Astrocyte of the spinal cord (primary cell): ENCODE measurements around the gene CIDEA.

Experiments
- DNase-seq: peaks from one replicate; pipeline ENCODE4 v3.0.0; 2011; ENCODE audit warnings: low read depth, low spot score
- H3K4me3 ChIP-seq: 2 replicates; pipeline ENCODE4 v1.5.1; 2011; ENCODE audit warnings: low read depth, mild to moderate bottlenecking, low read length, moderate library complexity
- CTCF ChIP-seq: IDR thresholded peaks from 2 replicates; pipeline ENCODE4 v1.5.1; 2012; ENCODE audit warnings: low read depth, mild to moderate bottlenecking, low read length, inconsistent platforms
- in situ Hi-C: cut with HindIII; loops from 2 replicates; pipeline ENCODE4 v1.10.0; 2017; ENCODE audit warnings: low sequenced_read_pairs

The CIDEA gene

GRCh38 chr18:12295389-12296086 lies 41.4 kb downstream of the CIDEA start:
- TF ChIP-seq CTCF = no peak
- no peak overlapping the region for H3K4me3 ChIP-seq
- DNase-seq = no peak
- in situ Hi-C loops = no loop called here

- no peak overlapping the region for H3K4me3 ChIP-seq
- TF ChIP-seq CTCF = no peak
- no peak for DNase-seq
- in situ Hi-C loops = no loop called here
These were observed 41.9 kb downstream of the CIDEA start for GRCh38 chr18:12296087-12296403.

GRCh38 chr18:12296457-12296856 lies 42.3 kb downstream of the CIDEA start:
- H3K4me3 ChIP-seq = no peak overlapping the region
- in situ Hi-C loops = no loop called here
- TF ChIP-seq CTCF = no peak
- no peak for DNase-seq

- in situ Hi-C loops = no loop called here
- no peak for TF ChIP-seq CTCF
- no peak for DNase-seq
- H3K4me3 ChIP-seq = no peak overlapping the region
These were observed 45.7 kb downstream of the CIDEA start for GRCh38 chr18:12299862-12300261.

- in situ Hi-C loops = no loop called here
- no peak for TF ChIP-seq CTCF
- DNase-seq = no peak
- no peak overlapping the region for H3K4me3 ChIP-seq
These were observed 47.3 kb downstream of the CIDEA start for GRCh38 chr18:12301263-12302005.

- H3K4me3 ChIP-seq = no peak overlapping the region
- TF ChIP-seq CTCF = no peak
- in situ Hi-C loops = no loop called here
- no peak for DNase-seq
These were observed 48.4 kb downstream of the CIDEA start for GRCh38 chr18:12302391-12303147.
